Small intestine (tissue), 7 donors: Measurements from ENCODE around the gene KIF7. TPM values are rescaled to one million over a fixed set of nuclear protein-coding genes. Genes with fewer than 3 reads are reported as not detected.

Source experiments
- DNase-seq, 2 donors: peaks; one replicate each; pipeline versions ENCODE4 v3.0.0 to v3.0.0-alpha.2; 2013
- FAIRE-seq: peaks from 2 replicates; lab custom pipeline; 2012; peaks lifted over from hg19 to GRCh38; lab: Jason Lieb, UNC
- H3K27ac ChIP-seq, 3 donors: one replicate each; pipeline ENCODE4 v1.5.1; 2013; ENCODE audit warnings: low read length in 2 of 3, mild to moderate bottlenecking in 2 of 3, control low read depth in 1 of 3, inconsistent platforms in 1 of 3, low read depth in 1 of 3, moderate library complexity in 1 of 3
- H3K27me3 ChIP-seq, 3 donors: one replicate each; pipeline ENCODE4 v1.6.1; 2013; ENCODE audit warnings: low read length in 3 of 3, inconsistent platforms in 1 of 3; ENCODE audit not compliant: control insufficient read depth in 3 of 3, insufficient read depth in 3 of 3
- H3K36me3 ChIP-seq, 3 donors: one replicate each; pipeline ENCODE4 v1.6.1; 2013; ENCODE audit warnings: low read length in 3 of 3, inconsistent platforms in 1 of 3, low read depth in 1 of 3, mild to moderate bottlenecking in 1 of 3, moderate library complexity in 1 of 3; ENCODE audit not compliant: control insufficient read depth in 3 of 3, insufficient read depth in 2 of 3
- H3K4me1 ChIP-seq, 3 donors: one replicate each; pipeline ENCODE4 v1.6.1; 2013; ENCODE audit warnings: low read length in 2 of 3, inconsistent platforms in 1 of 3, low read depth in 1 of 3, mild to moderate bottlenecking in 1 of 3, moderate library complexity in 1 of 3; ENCODE audit not compliant: control insufficient read depth in 3 of 3, insufficient read depth in 2 of 3
- H3K4me3 ChIP-seq, 3 donors: one replicate each; pipeline ENCODE4 v1.5.1; 2013; ENCODE audit warnings: low read length in 3 of 3, control low read depth in 1 of 3, inconsistent platforms in 1 of 3, low read depth in 1 of 3, mild to moderate bottlenecking in 1 of 3, moderate library complexity in 1 of 3
- H3K9me3 ChIP-seq, 2 donors: one replicate each; pipeline ENCODE4 v1.6.1; 2013; ENCODE audit warnings: low read depth in 1 of 2, low read length in 1 of 2; ENCODE audit not compliant: control insufficient read depth in 2 of 2, insufficient read depth in 1 of 2
- WGBS, 3 donors: extraction: QIAGEN DNeasy Blood & Tissue Kit; methylation state at CpG; one replicate each; pipeline ENCODE4 v1.1.7; 2013; 5-methylcytosine and 5-hydroxymethylcytosine counted together
- polyA plus RNA-seq, 4 donors: library from polyadenylated mRNA; stranded (reverse) in 3 of 4; unstranded in 1 of 4; fragments of 200-250 nt in 3 of 4; fragments of 120-200 nt in 1 of 4; gene quantifications; one replicate each; pipeline versions ENCODE4 v1.2.1 to v1.2.3, GENCODE V29; 2013
- donor health status: healthy with polysubstance abuse.
- donor health status: control.
- donor health status: control.
- donor health status: Bipolar disorder and iron deficiency.
- donor health status: healthy.

KIF7 gene
- polyA plus RNA-seq, 4 donors, result 0.27 to 2.1 (median 1.9) TPM; not detected in 1

GRCh38 chr15:89648106-89649012 lies 6.9 kb downstream of the KIF7 start:
- 84 to 88% (median 87%) methylated on average over 82 to 102 of the region's 102 CpGs for WGBS, 3 donors
- H3K36me3 ChIP-seq, result peaks cover 0 to 9% (median 0%) of the 10 kb centered on the region in 3 donors
- peaks cover 0 to 6% (median 2%) of the 10 kb centered on the region in 3 donors for H3K27me3 ChIP-seq
- FAIRE-seq (no peak), DNase-seq (no peak)
- no peak overlapping the region for H3K4me3 ChIP-seq
- H3K4me1 ChIP-seq, result no peaks in the 10 kb centered on the region
- no peaks in the 10 kb centered on the region for H3K9me3 ChIP-seq
- no peak overlapping the region for H3K27ac ChIP-seq

GRCh38 chr15:89647191-89647851 lies 7.9 kb downstream of the KIF7 start:
- no peaks in the 10 kb centered on the region for H3K9me3 ChIP-seq
- H3K4me3 ChIP-seq, result no peak overlapping the region
- WGBS, 3 donors, result 40 to 51% (median 43%) methylated on average over 22 to 25 of the region's 25 CpGs
- peaks cover 0 to 9% (median 0%) of the 10 kb centered on the region in 3 donors for H3K36me3 ChIP-seq
- no peak for FAIRE-seq
- H3K27me3 ChIP-seq, result no peaks in the 10 kb centered on the region
- peak; percentile 59 to 80 for DNase-seq
- no peak overlapping the region for H3K27ac ChIP-seq
- H3K4me1 ChIP-seq, result no peaks in the 10 kb centered on the region

- Histone ChIP-seq H3K27me3 (no peaks in the 10 kb centered on the region), H3K36me3 (peaks cover 0 to 11% (median 0%) of the 10 kb centered on the region in 3 donors), H3K4me3 (no peak overlapping the region), H3K4me1 (no peaks in the 10 kb centered on the region), H3K27ac (no peak overlapping the region), H3K9me3 (no peaks in the 10 kb centered on the region)
- DNase-seq, result no peak
- no peak for FAIRE-seq
- WGBS, 3 donors, result 67 to 83% (median 68%) methylated on average over 21 to 22 of the region's 22 CpGs
These were observed 8.7 kb downstream of the KIF7 start for GRCh38 chr15:89646416-89647141.

- no peak for FAIRE-seq
These were observed 9.6 kb downstream of the KIF7 start for GRCh38 chr15:89645680-89646079.

GRCh38 chr15:89642106-89642505 lies 13.2 kb downstream of the KIF7 start:
- Histone ChIP-seq H3K9me3 (no peaks in the 10 kb centered on the region), H3K36me3 (peaks cover 0 to 14% (median 0%) of the 10 kb centered on the region in 3 donors), H3K27ac (no peak overlapping the region), H3K27me3 (no peaks in the 10 kb centered on the region), H3K4me3 (no peak overlapping the region), H3K4me1 (no peaks in the 10 kb centered on the region)
- FAIRE-seq (no peak), DNase-seq (no peak)
- 85 to 93% (median 89%) methylated on average over 16 of the region's 16 CpGs for WGBS, 3 donors

More at GRCh38 chr15:89645680-89646079, 9.6 kb downstream of the KIF7 start:
- Histone ChIP-seq H3K9me3 (no peaks in the 10 kb centered on the region), H3K27me3 (no peaks in the 10 kb centered on the region), H3K27ac (no peak overlapping the region), H3K4me1 (no peaks in the 10 kb centered on the region), H3K4me3 (no peak overlapping the region), H3K36me3 (peaks cover 0 to 11% (median 0%) of the 10 kb centered on the region in 3 donors)
- WGBS, 3 donors, result 89 to 92% (median 91%) methylated on average over 8 of the region's 8 CpGs
- no peak for DNase-seq

GRCh38 chr15:89641053-89641452 lies 14.2 kb downstream of the KIF7 start:
- WGBS, 3 donors, result 79 to 87% (median 80%) methylated on average over 5 of the region's 5 CpGs
- Histone ChIP-seq H3K4me1 (no peaks in the 10 kb centered on the region), H3K4me3 (no peak overlapping the region), H3K36me3 (peaks cover 0 to 14% (median 0%) of the 10 kb centered on the region in 3 donors), H3K27me3 (no peaks in the 10 kb centered on the region), H3K27ac (no peak overlapping the region), H3K9me3 (no peaks in the 10 kb centered on the region)
- FAIRE-seq (no peak), DNase-seq (no peak)

- H3K27me3 ChIP-seq, result no peaks in the 10 kb centered on the region
- H3K4me1 ChIP-seq, result no peaks in the 10 kb centered on the region
- peaks cover 0 to 9% (median 0%) of the 10 kb centered on the region in 3 donors for H3K36me3 ChIP-seq
- no peak overlapping the region for H3K4me3 ChIP-seq
- 95 to 98% (median 97%) methylated on average over 5 of the region's 5 CpGs for WGBS, 3 donors
- H3K9me3 ChIP-seq, result no peaks in the 10 kb centered on the region
- no peak for FAIRE-seq
- H3K27ac ChIP-seq, result no peak overlapping the region
- no peak for DNase-seq
These were observed 15.0 kb downstream of the KIF7 start for GRCh38 chr15:89640245-89640644.

GRCh38 chr15:89633585-89633984 lies 21.7 kb downstream of the KIF7 start:
- no peak overlapping the region for H3K4me3 ChIP-seq
- peaks cover 0 to 39% (median 0%) of the 10 kb centered on the region in 3 donors for H3K36me3 ChIP-seq
- H3K4me1 ChIP-seq, result no peaks in the 10 kb centered on the region
- 92 to 96% (median 94%) methylated on average over 20 to 23 of the region's 23 CpGs for WGBS, 3 donors
- DNase-seq, result no peak
- H3K27ac ChIP-seq, result no peak overlapping the region
- H3K9me3 ChIP-seq, result peaks cover 0 to 5% of the 10 kb centered on the region in 2 donors
- no peak for FAIRE-seq
- H3K27me3 ChIP-seq, result no peaks in the 10 kb centered on the region
